Activated CD8-positive, alpha-beta memory T cell treated with anti-CD3 and anti-CD28 coated beads, Interleukin-2, amount 10 ng/mL, durations not matched to agents 7 days and 5 days (primary cell): ENCODE data around the gene C5orf15. TPM values are rescaled to one million over a fixed set of nuclear protein-coding genes. Genes with fewer than 3 reads are reported as not detected.

Source experiments
- ATAC-seq: fragments of 150-1000 bp; cut with Tn5 transposase; one replicate; pipeline ENCODE4 v1.10.0; 2021; ENCODE audit warnings: moderate library complexity
- CTCF ChIA-PET: fragments of 350-600 bp; sonication (Branson Sonifier 250); formaldehyde crosslinking; loops from one replicate; lab custom pipeline; 2021; ENCODE audit warnings: antibody characterized with exemption; lab: Charles Lee
- DNase-seq: peaks from one replicate; pipeline ENCODE4 v3.0.0-alpha.2; 2020
- H3K27ac Mint-ChIP-seq: one replicate; pipeline ENCODE4 v1.8.0; 2021; ENCODE audit warnings: mild to moderate bottlenecking, mixed read lengths
- H3K27me3 Mint-ChIP-seq: one replicate; pipeline ENCODE4 v1.8.0; 2021; ENCODE audit warnings: mixed read lengths
- H3K36me3 Mint-ChIP-seq: one replicate; pipeline ENCODE4 v1.8.0; 2021; ENCODE audit warnings: mild to moderate bottlenecking, mixed read lengths
- H3K4me1 Mint-ChIP-seq: one replicate; pipeline ENCODE4 v1.8.0; 2021; ENCODE audit warnings: mixed read lengths
- H3K4me3 Mint-ChIP-seq: one replicate; pipeline ENCODE4 v1.8.0; 2021; ENCODE audit warnings: mild to moderate bottlenecking, moderate library complexity, mixed read lengths
- H3K9me3 Mint-ChIP-seq: one replicate; pipeline ENCODE4 v1.8.0; 2022; ENCODE audit warnings: low read depth, mixed read lengths
- total RNA-seq, 2 experiments: library from RNA; stranded (reverse); gene quantifications; one replicate each; pipeline ENCODE4 v1.2.3, GENCODE V29; 2021

The C5orf15 gene
- total RNA-seq, 2 experiments from 2014 or later = 20.9 to 25.7 TPM

DNA sequence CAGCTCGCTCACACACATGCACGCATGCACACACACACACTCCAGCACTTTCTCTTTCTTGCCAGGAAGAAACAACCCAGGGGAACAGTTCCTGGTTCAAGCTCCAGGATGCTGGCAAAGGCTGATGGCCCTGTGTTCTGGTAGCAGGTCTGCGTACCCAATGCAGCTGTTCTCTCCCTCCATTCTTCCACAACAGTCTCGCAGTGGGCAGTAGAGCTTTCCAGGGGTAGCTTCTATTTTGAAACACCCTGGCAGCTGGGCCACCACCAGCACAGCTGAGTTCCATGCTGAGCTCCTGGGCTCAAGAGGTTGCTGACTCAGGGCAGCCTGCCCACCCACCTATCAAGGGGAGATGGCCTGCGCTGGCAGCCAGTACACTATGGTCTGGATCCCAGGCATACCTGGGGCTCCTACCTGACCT, 31.7 kb upstream of the C5orf15 start:
- no peaks in the 10 kb centered on the region for H3K27me3 Mint-ChIP-seq
- peaks cover 50% of the 10 kb centered on the region for H3K4me1 Mint-ChIP-seq
- DNase-seq = no peak
- ATAC-seq = no peak
- no peaks in the 10 kb centered on the region for H3K9me3 Mint-ChIP-seq
- H3K36me3 Mint-ChIP-seq = peaks cover 20% of the 10 kb centered on the region
- CTCF ChIA-PET = interaction anchor here (1.1 to 1.2 kb wide), 2 partner anchors 21 to 39 kb away, joined by 3 to 4 read pairs; no protein-coding TSS in a partner anchor
- no peak overlapping the region for H3K27ac Mint-ChIP-seq
- no peak overlapping the region for H3K4me3 Mint-ChIP-seq

DNA sequence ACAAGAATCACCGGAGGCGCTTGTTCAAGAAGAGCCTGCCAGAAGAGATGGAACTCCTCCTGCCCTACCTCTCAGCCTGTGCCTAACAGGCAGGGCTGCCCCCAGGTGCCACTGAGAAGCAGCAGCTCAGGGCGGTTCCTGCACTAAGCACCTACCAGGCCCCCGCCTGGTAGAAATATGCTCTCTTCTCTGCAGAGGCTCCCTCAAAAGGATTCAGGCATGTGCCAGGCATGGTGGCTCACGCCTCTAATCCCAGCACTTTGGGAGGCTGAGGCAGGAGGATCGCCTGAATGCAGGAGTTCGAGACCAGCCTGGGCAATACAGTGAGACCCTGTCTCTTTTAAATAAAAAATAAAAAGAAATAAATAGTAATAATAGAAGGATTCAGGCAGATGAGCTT, 30.4 kb upstream of the C5orf15 start:
- no peaks in the 10 kb centered on the region for H3K27me3 Mint-ChIP-seq
- H3K27ac Mint-ChIP-seq = no peak overlapping the region
- H3K36me3 Mint-ChIP-seq = peaks cover 21% of the 10 kb centered on the region
- peaks cover 57% of the 10 kb centered on the region for H3K4me1 Mint-ChIP-seq
- H3K4me3 Mint-ChIP-seq = no peak overlapping the region
- CTCF ChIA-PET = interaction anchor here (1.0 to 4.1 kb wide), 3 partner anchors 20 to 222 kb away, joined by 3 to 27 read pairs (median 7); no protein-coding TSS in a partner anchor
- no peaks in the 10 kb centered on the region for H3K9me3 Mint-ChIP-seq
- ATAC-seq = no peak
- no peak for DNase-seq

DNA sequence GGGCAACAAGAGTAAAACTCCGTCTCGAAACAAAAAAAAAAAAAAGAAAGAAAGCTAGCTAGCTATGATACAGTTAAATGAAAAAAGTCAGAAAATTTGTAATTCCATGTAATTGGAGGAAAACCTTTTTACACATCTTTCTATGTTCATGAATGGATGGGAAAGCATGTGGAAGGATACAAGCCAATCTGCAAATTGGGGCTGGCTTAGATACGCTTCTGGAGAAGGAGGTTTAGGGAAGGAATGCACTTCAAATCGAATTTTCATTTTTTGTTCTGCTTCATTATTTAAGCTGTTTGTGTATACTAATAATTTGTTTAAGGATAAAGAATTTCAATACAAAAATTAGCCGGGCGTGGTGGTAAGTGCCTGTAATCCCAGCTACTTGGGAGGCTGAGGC, 29.6 kb upstream of the C5orf15 start:
- H3K4me1 Mint-ChIP-seq = peaks cover 57% of the 10 kb centered on the region
- no peaks in the 10 kb centered on the region for H3K27me3 Mint-ChIP-seq
- H3K27ac Mint-ChIP-seq = no peak overlapping the region
- no peaks in the 10 kb centered on the region for H3K9me3 Mint-ChIP-seq
- DNase-seq = no peak
- no peak overlapping the region for H3K4me3 Mint-ChIP-seq
- CTCF ChIA-PET = interaction anchor here (1.2 to 4.1 kb wide), 4 partner anchors 12 to 102 kb away, joined by 3 to 27 read pairs (median 11); no protein-coding TSS in a partner anchor
- ATAC-seq = no peak
- H3K36me3 Mint-ChIP-seq = peaks cover 15% of the 10 kb centered on the region

DNA sequence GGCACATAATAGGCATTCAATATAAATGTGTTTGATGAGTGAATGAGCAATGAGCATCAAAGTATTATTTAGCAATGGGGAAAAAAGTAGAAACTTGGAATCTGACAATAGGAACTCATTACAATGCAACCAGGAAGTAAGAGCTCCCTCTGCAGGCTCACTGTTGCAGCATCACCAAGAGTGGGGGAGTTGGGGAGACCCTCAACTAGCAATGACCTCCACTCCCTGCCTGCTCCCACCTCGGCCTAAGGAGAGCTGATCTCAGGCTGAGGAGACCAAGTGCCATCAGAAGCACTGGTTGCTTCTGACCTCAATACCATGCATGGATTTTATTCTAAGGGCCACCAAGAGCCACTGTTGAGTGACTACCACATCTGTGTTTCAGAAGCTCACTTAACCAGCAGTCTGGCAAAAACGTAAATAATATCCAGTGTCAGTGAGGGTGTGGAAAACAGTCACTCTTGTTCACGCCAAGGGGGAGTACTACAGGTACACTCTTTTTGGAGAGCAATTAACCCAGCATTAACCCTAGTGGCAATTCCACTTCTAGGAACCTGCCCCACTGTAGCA, 28.3 kb upstream of the C5orf15 start:
- no peaks in the 10 kb centered on the region for H3K9me3 Mint-ChIP-seq
- ATAC-seq (no peak), DNase-seq (no peak)
- H3K27me3 Mint-ChIP-seq = no peaks in the 10 kb centered on the region
- H3K4me1 Mint-ChIP-seq = peaks cover 45% of the 10 kb centered on the region
- H3K27ac Mint-ChIP-seq = no peak overlapping the region
- H3K4me3 Mint-ChIP-seq = no peak overlapping the region
- CTCF ChIA-PET = interaction anchor here (0.6 to 4.1 kb wide), 11 partner anchors 9 to 602 kb away, joined by 3 to 27 read pairs (median 4); partner anchors contain the start of gene CDKN2AIPNL
- peaks cover 12% of the 10 kb centered on the region for H3K36me3 Mint-ChIP-seq

DNA sequence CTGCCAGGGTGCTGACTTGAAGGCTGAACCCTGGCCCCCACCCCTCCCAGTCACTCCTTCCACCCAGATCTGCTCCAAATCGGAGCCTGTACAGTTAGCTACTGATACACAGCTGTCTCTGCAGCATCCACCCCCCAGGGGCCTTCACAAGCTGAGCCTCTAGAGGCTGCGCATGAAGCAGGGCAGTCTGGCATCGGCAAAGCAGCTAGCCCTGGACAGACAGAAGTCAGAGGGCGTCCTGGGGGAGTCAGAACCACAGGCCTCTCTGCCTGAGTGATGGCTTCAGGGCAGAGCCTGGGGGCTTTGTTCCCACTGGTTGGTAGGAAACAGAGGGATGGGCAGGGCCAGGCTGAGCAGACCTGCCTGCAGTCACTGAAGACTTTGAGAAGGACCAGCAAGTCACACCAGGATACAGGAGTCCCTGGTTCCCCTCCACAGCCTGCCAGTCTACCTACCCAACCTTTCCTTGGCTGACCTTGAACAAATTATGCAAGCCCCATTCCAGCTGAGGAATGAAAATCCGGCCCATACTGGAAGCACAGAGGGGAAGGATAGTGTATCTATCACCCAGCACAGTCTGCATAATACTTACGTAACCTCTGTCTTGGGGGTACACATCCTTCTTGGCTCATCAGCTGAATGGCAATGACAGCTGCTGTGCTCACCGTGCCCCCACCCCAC, 27.6 kb upstream of the C5orf15 start:
- ATAC-seq (no peak), DNase-seq (no peak)
- Mint-ChIP-seq H3K27me3 (no peaks in the 10 kb centered on the region), H3K36me3 (peaks cover 14% of the 10 kb centered on the region), H3K4me3 (no peak overlapping the region), H3K9me3 (no peaks in the 10 kb centered on the region), H3K4me1 (peaks cover 40% of the 10 kb centered on the region), H3K27ac (no peak overlapping the region)
- CTCF ChIA-PET = interaction anchor here (0.6 to 4.1 kb wide), 11 partner anchors 9 to 602 kb away, joined by 3 to 27 read pairs (median 4); partner anchors contain the start of gene CDKN2AIPNL

DNA sequence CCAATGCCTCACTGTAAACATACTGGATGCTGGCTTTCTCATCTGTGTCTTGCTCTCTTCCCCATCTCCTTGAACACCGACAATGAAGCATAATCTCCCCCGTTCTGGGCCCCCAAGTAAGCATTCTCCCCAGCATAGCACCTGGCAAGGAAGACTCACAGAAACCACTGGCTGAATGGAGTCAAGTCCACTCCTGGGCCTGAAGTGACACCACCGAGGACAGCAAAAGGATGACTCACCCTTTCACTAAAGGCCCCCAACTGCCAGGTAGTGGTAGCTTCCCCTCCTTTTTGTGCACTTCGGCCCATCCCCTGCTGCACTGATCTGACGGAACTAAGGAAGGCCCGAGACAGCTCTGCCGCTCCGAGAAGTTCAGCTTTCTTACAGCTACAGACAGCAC, 26.9 kb upstream of the C5orf15 start:
- Mint-ChIP-seq H3K27ac (peak overlapping the region; percentile 30), H3K4me1 (peaks cover 34% of the 10 kb centered on the region)

DNA sequence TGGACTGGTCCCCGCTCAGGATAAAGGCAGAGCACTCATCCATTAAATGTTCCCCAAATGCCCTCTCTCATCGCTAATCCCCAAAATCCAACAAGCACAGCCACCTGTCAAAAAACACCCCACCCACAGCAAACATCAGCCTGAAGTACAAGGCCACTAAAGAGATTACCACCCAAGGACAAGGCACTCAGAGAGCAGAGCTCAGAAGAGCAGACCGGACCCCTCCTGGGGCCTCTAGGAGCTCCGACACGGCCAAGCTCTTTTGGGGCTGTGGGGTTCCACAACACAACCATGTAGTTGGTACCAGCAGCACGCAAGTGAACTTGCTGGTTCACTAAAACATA, 26.5 kb upstream of the C5orf15 start:
- H3K4me3 Mint-ChIP-seq = no peak overlapping the region
- H3K9me3 Mint-ChIP-seq = no peaks in the 10 kb centered on the region
- peaks cover 19% of the 10 kb centered on the region for H3K36me3 Mint-ChIP-seq
- DNase-seq (no peak), ATAC-seq (no peak)
- H3K27me3 Mint-ChIP-seq = no peaks in the 10 kb centered on the region
- H3K4me1 Mint-ChIP-seq = peaks cover 30% of the 10 kb centered on the region
- peak overlapping the region; percentile 8 for H3K27ac Mint-ChIP-seq
- CTCF ChIA-PET = interaction anchor here (1.3 to 4.1 kb wide), 2 partner anchors 12 to 16 kb away, joined by 3 to 27 read pairs; no protein-coding TSS in a partner anchor

More for the DNA sequence above, 26.9 kb upstream of the C5orf15 start:
- Mint-ChIP-seq H3K9me3 (no peaks in the 10 kb centered on the region), H3K27me3 (no peaks in the 10 kb centered on the region), H3K4me3 (no peak overlapping the region), H3K36me3 (peaks cover 16% of the 10 kb centered on the region)
- DNase-seq (no peak), ATAC-seq (no peak)
- CTCF ChIA-PET = interaction anchor here (0.9 to 4.1 kb wide), 4 partner anchors 10 to 44 kb away, joined by 3 to 27 read pairs (median 4); no protein-coding TSS in a partner anchor

DNA sequence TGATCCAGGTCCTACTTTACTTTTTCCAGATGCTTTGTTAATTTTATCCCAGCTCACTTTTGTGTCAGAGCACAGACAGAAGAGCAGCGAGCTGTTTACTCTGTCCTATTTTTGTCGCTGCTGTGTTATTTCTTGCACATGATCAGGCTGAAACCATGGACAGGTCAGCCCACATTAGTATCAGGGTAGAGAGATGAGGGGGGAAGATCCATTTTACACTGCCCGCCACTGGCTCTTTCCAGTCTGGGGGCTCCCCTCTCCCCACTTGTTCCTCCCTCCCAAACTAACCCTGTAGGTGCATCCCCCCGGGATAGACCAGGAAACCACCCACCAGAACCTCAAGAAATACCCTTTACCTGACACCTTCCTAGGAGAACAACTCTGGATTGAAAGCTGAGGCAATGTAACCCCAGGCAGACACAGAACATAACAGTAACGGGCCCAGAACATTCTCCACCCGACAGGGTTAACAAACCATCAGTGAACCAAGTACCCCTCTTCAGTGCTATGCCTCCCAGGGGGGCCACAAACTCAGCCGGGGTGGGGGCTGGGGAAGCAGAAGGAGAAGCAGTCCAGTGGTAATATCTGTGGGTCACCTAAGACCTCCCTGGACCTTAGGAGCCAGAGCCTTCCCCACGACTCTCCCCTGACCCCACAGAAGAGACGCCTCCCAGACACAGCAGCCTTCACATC, 26.0 kb upstream of the C5orf15 start:
- Mint-ChIP-seq H3K4me1 (peaks cover 25% of the 10 kb centered on the region), H3K36me3 (peaks cover 22% of the 10 kb centered on the region), H3K9me3 (no peaks in the 10 kb centered on the region), H3K27me3 (no peaks in the 10 kb centered on the region), H3K27ac (peak overlapping the region; percentile 8), H3K4me3 (no peak overlapping the region)
- DNase-seq (no peak), ATAC-seq (no peak)
- CTCF ChIA-PET = interaction anchor here (1.1 to 2.2 kb wide), 2 partner anchors 9 to 45 kb away, joined by 3 to 8 read pairs; no protein-coding TSS in a partner anchor

DNA sequence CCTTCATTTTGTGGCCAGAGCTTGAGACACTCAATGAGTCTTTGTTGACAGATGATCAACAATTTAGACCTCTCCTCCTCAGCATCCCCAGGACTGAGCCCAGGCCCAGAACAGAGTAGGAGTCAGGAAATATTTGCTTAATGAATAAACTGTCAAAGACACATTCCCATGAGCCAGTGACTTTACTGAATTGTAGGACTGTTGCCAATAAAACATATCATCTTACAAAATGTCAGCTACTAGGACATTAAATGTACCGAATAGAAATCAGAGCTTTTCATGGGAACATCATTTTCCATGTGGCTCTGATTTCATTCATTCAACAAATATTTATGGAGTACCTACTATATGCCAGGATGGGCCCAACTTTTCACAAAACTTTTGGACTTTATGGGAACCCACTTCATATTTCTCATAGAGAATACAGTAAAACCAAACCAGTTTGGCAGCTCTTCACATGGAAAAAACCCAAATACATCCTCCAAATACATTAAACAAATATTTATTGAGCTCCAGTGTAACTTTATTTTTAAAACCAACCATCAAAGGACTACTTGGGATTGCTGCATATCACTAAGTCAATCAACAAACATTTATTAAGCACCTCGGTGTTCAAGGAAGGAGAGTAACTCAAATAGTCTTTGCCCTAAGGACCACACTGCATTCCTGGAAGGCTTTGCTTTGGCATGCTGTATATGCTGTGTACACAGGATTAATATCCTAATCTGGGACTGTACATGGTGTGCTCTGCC, 24.9 kb upstream of the C5orf15 start:
- no peak for DNase-seq
- Mint-ChIP-seq H3K4me1 (peaks cover 25% of the 10 kb centered on the region), H3K36me3 (peaks cover 27% of the 10 kb centered on the region), H3K27me3 (no peaks in the 10 kb centered on the region), H3K27ac (peak overlapping the region; percentile 1), H3K9me3 (no peaks in the 10 kb centered on the region), H3K4me3 (no peak overlapping the region)
- ATAC-seq = no peak
- CTCF ChIA-PET = interaction anchor here (1.1 to 2.2 kb wide), 3 partner anchors 10 to 46 kb away, joined by 3 to 8 read pairs (median 5); no protein-coding TSS in a partner anchor

DNA sequence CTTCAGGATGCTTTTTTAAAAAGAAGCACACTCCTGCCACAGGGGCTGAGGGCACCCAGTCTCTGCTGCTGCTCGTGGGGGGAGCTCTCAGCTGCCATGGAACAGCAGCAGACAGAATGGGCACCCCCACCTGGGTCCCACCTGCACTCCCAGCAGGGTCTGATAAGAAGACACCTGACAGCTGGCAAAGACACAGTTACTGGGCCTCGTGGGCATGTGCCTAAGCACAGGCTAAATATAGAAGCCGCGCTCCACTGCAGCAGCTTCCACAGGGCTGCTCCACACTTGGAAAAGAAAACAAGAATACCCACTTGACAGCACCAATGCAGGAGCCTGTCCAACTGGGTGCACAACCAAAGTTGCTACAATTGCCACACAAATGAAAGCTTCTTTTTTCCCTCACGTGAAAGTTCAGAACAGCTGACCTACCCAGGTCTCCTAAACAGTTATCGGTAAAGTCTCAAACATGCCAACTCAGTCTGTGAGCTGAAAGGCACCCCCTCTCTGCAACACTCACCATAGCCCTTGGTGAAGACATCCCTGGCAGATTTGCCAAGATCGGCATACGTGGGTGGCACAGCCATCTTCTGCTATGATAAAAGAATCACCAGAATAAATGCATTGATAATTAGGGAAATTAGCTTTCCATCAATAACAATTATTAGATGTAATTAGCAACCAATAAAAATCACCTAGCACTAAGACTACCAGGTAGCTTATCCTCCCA, 24.2 kb upstream of the C5orf15 start:
- Mint-ChIP-seq H3K36me3 (peaks cover 31% of the 10 kb centered on the region), H3K4me1 (peaks cover 25% of the 10 kb centered on the region), H3K27me3 (no peaks in the 10 kb centered on the region), H3K4me3 (no peak overlapping the region), H3K27ac (no peak overlapping the region), H3K9me3 (no peaks in the 10 kb centered on the region)
- CTCF ChIA-PET = interaction anchor here (1.1 to 2.2 kb wide), 2 partner anchors 14 to 47 kb away, joined by 5 to 8 read pairs; no protein-coding TSS in a partner anchor
- ATAC-seq (no peak), DNase-seq (no peak)

DNA sequence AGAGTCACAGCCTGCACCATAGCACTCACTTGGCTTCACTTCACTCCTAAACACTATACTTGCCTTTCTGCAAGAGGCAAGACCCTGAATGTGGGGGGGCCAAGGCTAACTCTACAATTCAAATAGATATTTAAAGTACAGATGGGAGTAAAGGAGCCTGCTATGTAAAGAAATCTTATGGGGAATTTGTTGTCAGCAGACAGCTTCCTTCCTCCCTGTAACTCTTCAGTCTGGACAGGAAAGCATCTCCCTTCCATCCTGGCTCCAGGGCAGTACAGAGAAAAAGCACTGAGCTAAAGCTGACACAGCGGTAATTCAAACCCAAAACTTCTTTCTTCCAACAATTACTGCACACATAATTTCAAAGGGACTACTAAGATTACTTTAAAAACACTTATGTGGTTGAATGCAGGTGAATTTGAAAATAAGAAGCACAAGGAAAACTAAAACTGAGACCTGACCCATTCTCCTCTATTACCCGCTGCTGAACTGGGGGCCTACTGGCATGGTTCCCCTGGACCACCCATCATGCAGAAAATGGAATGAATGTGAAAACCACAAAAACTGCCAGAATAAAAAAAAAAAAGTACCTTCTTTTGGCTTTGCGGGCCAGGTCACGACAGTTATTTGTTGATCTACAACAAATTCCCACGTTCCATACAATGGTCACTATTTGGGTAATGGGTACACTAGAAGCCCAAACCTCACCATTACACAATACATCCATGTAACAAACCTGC, 22.9 kb upstream of the C5orf15 start:
- no peak for DNase-seq
- CTCF ChIA-PET = interaction anchor here (2.4 kb wide), 1 partner anchor 12 kb away, joined by 9 read pairs; no protein-coding TSS in a partner anchor
- no peak overlapping the region for H3K4me3 Mint-ChIP-seq
- H3K36me3 Mint-ChIP-seq = peaks cover 41% of the 10 kb centered on the region
- H3K4me1 Mint-ChIP-seq = peaks cover 18% of the 10 kb centered on the region
- H3K27ac Mint-ChIP-seq = no peak overlapping the region
- ATAC-seq = no peak
- H3K9me3 Mint-ChIP-seq = no peaks in the 10 kb centered on the region
- H3K27me3 Mint-ChIP-seq = no peaks in the 10 kb centered on the region
